HepG2 (cell line): ENCODE data around the gene C1orf116. TPM values are rescaled to one million over a fixed set of nuclear protein-coding genes. Genes with fewer than 3 reads are reported as not detected.
A peak's percentile ranks its signal among the peaks of the same experiment; 100 is the strongest.

Experiments used
- ATAC-seq: fragments of 200-7000 bp; cut with Tn5 transposase; 3 replicates; pipeline ENCODE4 v1.9.1; 2020; ENCODE audit warnings: mild to moderate bottlenecking, moderate library complexity
- BruUV-seq: library from RNA; stranded (reverse); fragments of 400-500 nt; replicated peaks from 2 replicates; lab custom pipeline; 2021; lab: Mats Ljungman, UMichigan
- CTCF ChIA-PET: fragments of 300-600 bp; formaldehyde crosslinking; extraction: SDS; loops from one replicate; lab custom pipeline; 2021; ENCODE audit warnings: low total read pairs, inconsistent platforms, low intra/inter-chr PET ratio; lab: Yijun Ruan, JAX
- POLR2A ChIA-PET: fragments of 350-600 bp; sonication (Branson Sonifier 250); formaldehyde crosslinking; loops from one replicate; lab custom pipeline; 2020; ENCODE audit warnings: antibody characterized with exemption, inconsistent platforms; lab: Yijun Ruan, JAX
- DNase-seq: peaks from one replicate; pipeline ENCODE4 v3.0.0-alpha.2; 2015; ENCODE audit warnings: low spot score
- FAIRE-seq: peaks from 3 replicates; lab custom pipeline; 2011; peaks lifted over from hg19 to GRCh38; lab: Jason Lieb, UNC
- H2AFZ ChIP-seq: one replicate; pipeline ENCODE4 v1.6.1; 2011; ENCODE audit warnings: low read length, inconsistent platforms
- H3K27ac ChIP-seq: fragments of 300-600 bp; 3 replicates; pipeline ENCODE4 v1.8.0; 2011; ENCODE audit warnings: mixed run types, mild to moderate bottlenecking, mixed read lengths, low read length, inconsistent platforms; ENCODE audit not compliant: insufficient read depth; ENCODE audit errors: extremely low read length
- H3K27me3 ChIP-seq, 2 experiments: fragments of 200-600 bp in 1 of 2; 2 replicates in 1 of 2; 3 replicates in 1 of 2; pipeline versions ENCODE4 v1.6.0 to v1.8.0; 2011; ENCODE audit warnings: low read length in 2 of 2, mild to moderate bottlenecking in 2 of 2, moderate library complexity in 2 of 2, inconsistent platforms in 1 of 2; ENCODE audit not compliant: insufficient read depth in 2 of 2, control insufficient read depth in 1 of 2
- H3K36me3 ChIP-seq, 2 experiments: fragments of 200-600 bp in 1 of 2; replicated peaks in 1 of 2; 2 replicates in 1 of 2; 3 replicates in 1 of 2; pipeline versions ENCODE4 v1.5.1 to v1.8.0; 2011; ENCODE audit warnings: low read length in 2 of 2, inconsistent platforms in 1 of 2; ENCODE audit not compliant: insufficient read depth in 2 of 2, control insufficient read depth in 1 of 2
- H3K4me1 ChIP-seq: 2 replicates; pipeline ENCODE4 v1.5.1; 2012; ENCODE audit warnings: low read length, inconsistent platforms; ENCODE audit not compliant: insufficient read depth
- H3K4me2 ChIP-seq: 2 replicates; pipeline ENCODE4 v1.6.0; 2011; ENCODE audit warnings: low read depth, low read length, inconsistent platforms
- H3K4me3 ChIP-seq, 3 experiments: fragments of 200-600 bp in 1 of 3; sonication (generic), shearing (Covaris generic) in 1 of 3; replicated peaks in 1 of 3; 2 replicates each; pipeline ENCODE4 v1.5.1; 2011 to 2016; ENCODE audit warnings: low read length in 3 of 3, inconsistent platforms in 2 of 3, low read depth in 2 of 3, mild to moderate bottlenecking in 2 of 3, control low read depth in 1 of 3, mixed read lengths in 1 of 3; ENCODE audit not compliant: insufficient read depth in 1 of 3
- H3K79me2 ChIP-seq: one replicate; pipeline ENCODE4 v1.6.1; 2011; ENCODE audit warnings: low read length, inconsistent platforms; ENCODE audit not compliant: insufficient read depth
- H3K9ac ChIP-seq: 2 replicates; pipeline ENCODE4 v1.6.0; 2011; ENCODE audit warnings: mild to moderate bottlenecking, low read depth, low read length, inconsistent platforms; ENCODE audit not compliant: insufficient read depth
- H3K9me3 ChIP-seq: 2 replicates; pipeline ENCODE4 v1.5.1; 2012; ENCODE audit warnings: mild to moderate bottlenecking, low read length
- H4K20me1 ChIP-seq: 2 replicates; pipeline ENCODE4 v1.6.0; 2011; ENCODE audit warnings: inconsistent platforms, mild to moderate bottlenecking, low read length, moderate library complexity; ENCODE audit not compliant: insufficient read depth
- CENPT ChIP-seq: sonication (generic); formaldehyde crosslinking; IDR thresholded peaks from 2 replicates; pipeline ENCODE4 v1.8.0; 2022; ENCODE audit warnings: low read depth, mild to moderate bottlenecking, moderate library complexity, missing genetic modification reagents
- EP300 ChIP-seq, 3 experiments: sonication (generic) in 1 of 3; formaldehyde crosslinking in 1 of 3; IDR thresholded peaks; 2 replicates each; pipeline versions ENCODE4 v1.5.1 to v1.6.1; 2011 to 2020; ENCODE audit warnings: low read depth in 2 of 3, low read length in 2 of 3, borderline replicate concordance in 1 of 3, improper control_type of control experiment in 1 of 3, mild to moderate bottlenecking in 1 of 3, missing genetic modification reagents in 1 of 3, moderate library complexity in 1 of 3
- ETV6 ChIP-seq: sonication (generic); formaldehyde crosslinking; conservative IDR thresholded peaks from 2 replicates; pipeline ENCODE4 v1.4.0; 2020; ENCODE audit warnings: missing genetic modification reagents
- HCFC1 ChIP-seq: fragments of 150-350 bp; IDR thresholded peaks from 2 replicates; pipeline ENCODE4 v1.6.1; 2014; ENCODE audit warnings: low read depth, low read length
- MAFF ChIP-seq: IDR thresholded peaks from 2 replicates; pipeline ENCODE4 v1.6.1; 2011; ENCODE audit warnings: low read depth, low read length, improper control_type of control experiment
- MAFK ChIP-seq, 2 experiments: IDR thresholded peaks in 1 of 2; conservative IDR thresholded peaks in 1 of 2; 2 replicates each; pipeline ENCODE4 v1.6.1; 2011; ENCODE audit warnings: improper control_type of control experiment in 2 of 2, low read length in 2 of 2
- POLR2AphosphoS2 ChIP-seq: IDR thresholded peaks from 2 replicates; pipeline ENCODE4 v1.6.1; 2011; ENCODE audit warnings: low read depth, low read length, improper control_type of control experiment
- POLR2G ChIP-seq: fragments of 200-400 bp; formaldehyde crosslinking; IDR thresholded peaks from 2 replicates; pipeline ENCODE4 v1.6.1; 2018; ENCODE audit warnings: mild to moderate bottlenecking, low read depth, low read length, moderate library complexity
- SRSF9 ChIP-seq: fragments of 200-400 bp; formaldehyde crosslinking; IDR thresholded peaks from 2 replicates; pipeline ENCODE4 v1.6.1; 2018; ENCODE audit warnings: borderline replicate concordance, mild to moderate bottlenecking, low read depth, low read length; ENCODE audit not compliant: insufficient read depth, poor library complexity, severe bottlenecking
- STAG1 ChIP-seq: sonication (generic); formaldehyde crosslinking; IDR thresholded peaks from 2 replicates; pipeline ENCODE4 v1.4.0; 2020; ENCODE audit warnings: missing genetic modification reagents
- ZBTB7B ChIP-seq: sonication (generic); formaldehyde crosslinking; IDR thresholded peaks from 2 replicates; pipeline ENCODE4 v1.4.0; 2020; ENCODE audit warnings: missing genetic modification reagents
- ZNF414 ChIP-seq: sonication (generic); formaldehyde crosslinking; IDR thresholded peaks from 2 replicates; pipeline ENCODE4 v1.5.0; 2020; ENCODE audit warnings: missing genetic modification reagents
- ZNF547 ChIP-seq: sonication (generic); formaldehyde crosslinking; IDR thresholded peaks from 2 replicates; pipeline ENCODE4 v1.5.1; 2020; ENCODE audit warnings: mild to moderate bottlenecking, missing genetic modification reagents
- ZNF557 ChIP-seq: sonication (generic); formaldehyde crosslinking; IDR thresholded peaks from 2 replicates; pipeline ENCODE4 v1.4.0; 2020; ENCODE audit warnings: missing genetic modification reagents
- ZNF576 ChIP-seq: sonication (generic); formaldehyde crosslinking; IDR thresholded peaks from 2 replicates; pipeline ENCODE4 v1.4.0; 2020; ENCODE audit warnings: mild to moderate bottlenecking, missing genetic modification reagents
- ZNF660 ChIP-seq: sonication (generic); formaldehyde crosslinking; IDR thresholded peaks from 2 replicates; pipeline ENCODE4 v1.5.1; 2020; ENCODE audit warnings: mild to moderate bottlenecking, low read depth, missing genetic modification reagents, borderline replicate concordance
- WGBS: methylation state at CpG from one replicate; pipeline ENCODE4 v1.1.6; 2017; ENCODE audit warnings: low lambda C conversion rate; 5-methylcytosine and 5-hydroxymethylcytosine counted together
- in situ Hi-C: cut with HindIII; loops from 2 replicates; pipeline ENCODE4 v1.10.0; 2017; ENCODE audit warnings: low pct_unique_long_range_greater_than_20kb; ENCODE audit not compliant: extremely low pct_ligation_motif_present
- intact Hi-C: fragments of 100-400 bp; cut with micrococcal nuclease; formaldehyde crosslinking; loops from one replicate; pipeline ENCODE4 v1.10.0; 2022; ENCODE audit not compliant: unreplicated experiment
- polyA plus RNA-seq, 8 experiments: library from polyadenylated mRNA; depleted of rRNA in 3 of 8; stranded (reverse) in 7 of 8; unstranded in 1 of 8; fragments of >200 nt; fragmentation: Illumina TruSeq in 4 of 8; extraction: Trizol in 4 of 8; gene quantifications; 2 replicates each; pipeline versions ENCODE4 v1.2.1 to v1.2.3, GENCODE V29; 2011 to 2016; ENCODE audit warnings: low read depth in 4 of 8, missing spikeins in 1 of 8, mixed read lengths in 1 of 8; ENCODE audit not compliant: insufficient read depth in 1 of 8
- total RNA-seq, 5 experiments: library from RNA; depleted of rRNA; stranded (reverse); fragments of >200 nt; fragmentation: Illumina TruSeq; extraction: Trizol; gene quantifications; 2 replicates each; pipeline ENCODE4 v1.2.3, GENCODE V29; 2016; ENCODE audit warnings: low read depth in 1 of 5

C1orf116 gene
- total and polyA plus RNA-seq, 2 of the 13 experiments (the other 11 are each of a cell fraction or from before 2014, with no cell fraction given), result 0.51 to 0.95 TPM

- in situ Hi-C loops, result no loop called here
- DNase-seq (no peak), ATAC-seq (no peak), FAIRE-seq (no peak)
- no peak overlapping the region for H2AFZ ChIP-seq
- H3K79me2 ChIP-seq, result no peaks in the 10 kb centered on the region
- no peak overlapping the region for H3K9ac ChIP-seq
- no peak for TF ChIP-seq ZNF414 (CRISPR knock-in tag)
- TF ChIP-seq ZBTB7B (CRISPR knock-in tag), result no peak
- TF ChIP-seq ZNF557 (CRISPR knock-in tag), result no peak
- TF ChIP-seq STAG1 (CRISPR knock-in tag), result no peak
- no peak for TF ChIP-seq HCFC1
- TF ChIP-seq ETV6 (CRISPR knock-in tag), result no peak
- TF ChIP-seq MAFF, result peak; percentile 86
- no peak for TF ChIP-seq POLR2AphosphoS2
- TF ChIP-seq ZNF660 (CRISPR knock-in tag), result no peak
- TF ChIP-seq ZNF576 (CRISPR knock-in tag), result no peak
- no peak for TF ChIP-seq SRSF9
- TF ChIP-seq EP300 (IDR thresholded peaks at IDR 0.05; ENCODE audit: low read depth in 2 of 2, low read length in 2 of 2), result no peak
- no peak for TF ChIP-seq EP300 (CRISPR knock-in tag; IDR thresholded peaks at IDR 0.05; ENCODE audit: borderline replicate concordance)
- TF ChIP-seq CENPT (CRISPR knock-in tag), result no peak
- no peak for TF ChIP-seq POLR2G
- TF ChIP-seq ZNF547 (CRISPR knock-in tag), result no peak
- peak; percentile 76 to 88 for TF ChIP-seq MAFK (conservative IDR thresholded peaks at IDR 0.05 in 1 of 2, IDR thresholded peaks at IDR 0.05 in 1 of 2; ENCODE audit: low read length in 2 of 2)
- intact Hi-C loops, result no loop called here
- H3K9me3 ChIP-seq, result no peaks in the 10 kb centered on the region
- H3K36me3 ChIP-seq, result no peaks in the 10 kb centered on the region
- H3K4me1 ChIP-seq, result peaks cover 29% of the 10 kb centered on the region
- H3K27ac ChIP-seq, result no peak overlapping the region
- no peaks in the 10 kb centered on the region for H3K27me3 ChIP-seq
- H3K4me3 ChIP-seq, result no peak overlapping the region
- no TSS peak for BruUV-seq
- no peaks in the 10 kb centered on the region for H4K20me1 ChIP-seq
- POLR2A ChIA-PET, result no interaction called here
- no peak overlapping the region for H3K4me2 ChIP-seq
- CTCF ChIA-PET, result no interaction called here
- 83% methylated on average over 2 of the region's 2 CpGs for WGBS
Measured at GRCh38 chr1:207081806-207082205, 49.2 kb upstream of the C1orf116 start.
